ENCODE results near the gene HOXA10.

HOXA10 gene

DNA sequence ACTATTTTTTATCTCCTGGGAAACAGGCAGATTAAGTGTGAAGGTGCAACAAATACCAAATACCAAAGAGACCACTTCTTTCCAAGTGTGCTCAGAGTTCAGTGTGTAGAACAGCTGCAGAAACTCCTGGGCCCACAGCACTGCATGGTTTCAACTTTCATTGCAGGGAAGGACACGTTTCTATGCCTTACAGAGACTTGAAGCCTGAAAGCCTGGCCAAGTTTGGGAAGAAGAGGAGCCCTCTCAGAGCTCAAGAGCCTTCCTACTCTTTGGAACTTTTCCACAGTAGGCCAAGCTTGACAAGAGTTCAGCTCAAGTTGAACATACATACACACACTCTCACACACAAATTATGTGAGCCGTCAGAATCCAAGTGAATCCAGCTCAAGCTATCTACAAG, 46.1 kb downstream of the HOXA10 start:
- Mint-ChIP-seq H3K9me3 (no peaks in the 10 kb centered on the region), H3K27ac (peak overlapping the region; percentile 100), H3K4me3 (peak overlapping the region; percentile 98), H3K4me1 (peaks cover 86% of the 10 kb centered on the region), H3K27me3 (ENCODE audit: low read depth, poor library complexity) (no peaks in the 10 kb centered on the region), H3K36me3 (ENCODE audit: low read depth) (peaks cover 43% of the 10 kb centered on the region)
- no peak for TF ChIP-seq CTCF (IDR thresholded peaks at IDR 0.05)
- DNase-seq: no peak

GRCh38 chr7:27126596-27127327, 47.4 kb downstream of the HOXA10 start:
- Mint-ChIP-seq H3K36me3 (ENCODE audit: low read depth) (peaks cover 55% of the 10 kb centered on the region), H3K4me3 (peak overlapping the region; percentile 98), H3K27ac (peak overlapping the region; percentile 100), H3K27me3 (ENCODE audit: low read depth, poor library complexity) (no peaks in the 10 kb centered on the region), H3K4me1 (peaks cover 86% of the 10 kb centered on the region), H3K9me3 (no peaks in the 10 kb centered on the region)
- no peak for TF ChIP-seq CTCF (IDR thresholded peaks at IDR 0.05)
- DNase-seq: no peak

- Mint-ChIP-seq H3K27me3 (ENCODE audit: low read depth, poor library complexity) (no peaks in the 10 kb centered on the region), H3K9me3 (no peaks in the 10 kb centered on the region), H3K36me3 (ENCODE audit: low read depth) (peaks cover 57% of the 10 kb centered on the region), H3K4me3 (peak overlapping the region; percentile 98), H3K4me1 (peaks cover 86% of the 10 kb centered on the region), H3K27ac (peak overlapping the region; percentile 100)
- no peak for DNase-seq
- no peak for TF ChIP-seq CTCF (IDR thresholded peaks at IDR 0.05)
Measured at GRCh38 chr7:27125986-27126394, 48.1 kb downstream of the HOXA10 start.

GRCh38 chr7:27124902-27125689, 49.0 kb downstream of the HOXA10 start:
- Mint-ChIP-seq H3K9me3 (no peaks in the 10 kb centered on the region), H3K4me1 (peaks cover 95% of the 10 kb centered on the region), H3K27ac (peak overlapping the region; percentile 100), H3K4me3 (peak overlapping the region; percentile 98), H3K36me3 (ENCODE audit: low read depth) (peaks cover 57% of the 10 kb centered on the region), H3K27me3 (ENCODE audit: low read depth, poor library complexity) (no peaks in the 10 kb centered on the region)
- DNase-seq: no peak
- no peak for TF ChIP-seq CTCF (IDR thresholded peaks at IDR 0.05)

GRCh38 chr7:27124096-27124901, 49.8 kb downstream of the HOXA10 start:
- H3K27me3 Mint-ChIP-seq (ENCODE audit: low read depth, poor library complexity): no peaks in the 10 kb centered on the region

More at GRCh38 chr7:27124096-27124901, 49.8 kb downstream of the HOXA10 start:
- H3K36me3 Mint-ChIP-seq (ENCODE audit: low read depth): peaks cover 58% of the 10 kb centered on the region
- DNase-seq: peak; percentile 81
- peak overlapping the region; percentile 100 for H3K27ac Mint-ChIP-seq
- H3K4me3 Mint-ChIP-seq: peak overlapping the region; percentile 98
- H3K4me1 Mint-ChIP-seq: peaks cover 100% of the 10 kb centered on the region
- H3K9me3 Mint-ChIP-seq: no peaks in the 10 kb centered on the region
- TF ChIP-seq CTCF (IDR thresholded peaks at IDR 0.05): no peak

Measured in nephron progenitor cell (in vitro differentiated cells).